GM18907 (cell line): ENCODE data around the gene JMJD7.
"Not testable (repeated sequence)": the region's sequence is repeated elsewhere in the genome, so short reads cannot be mapped to it uniquely, and the experiment has no call there.

Source experiments
- ATAC-seq: cut with Tn5 transposase; IDR thresholded peaks from one replicate; pipeline ENCODE4 v1.9.1; 2021; ENCODE audit warnings: mild to moderate bottlenecking, moderate library complexity; ENCODE audit not compliant: unreplicated experiment

The JMJD7 gene

GRCh38 chr15:41820791-41821423 is 7.0 kb upstream of the JMJD7 start:
- no peak for ATAC-seq

GRCh38 chr15:41821831-41822230 is 6.1 kb upstream of the JMJD7 start:
- ATAC-seq, result no peak

- ATAC-seq, result no peak
These were observed 5.4 kb upstream of the JMJD7 start for GRCh38 chr15:41822471-41822870.

DNA sequence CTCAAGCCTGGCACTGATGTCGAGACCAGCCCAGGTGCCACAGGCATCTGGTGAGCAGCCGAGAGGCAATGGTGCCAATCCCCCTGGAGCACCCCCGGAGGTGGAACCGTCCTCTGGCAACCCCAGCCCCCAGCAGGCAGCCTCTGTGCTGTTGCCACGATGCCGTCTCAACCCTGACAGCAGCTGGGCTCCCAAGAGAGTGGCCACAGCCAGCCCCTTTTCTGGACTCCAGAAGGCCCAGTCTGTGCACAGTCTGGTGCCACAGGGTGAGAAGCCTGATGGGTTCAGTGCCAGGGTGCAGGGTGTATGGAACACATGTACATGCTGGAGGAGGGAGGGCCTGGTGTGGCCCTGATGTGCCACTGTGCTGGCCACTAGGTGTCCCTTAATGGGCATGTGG is 4.9 kb upstream of the JMJD7 start:
- ATAC-seq, result no peak

DNA sequence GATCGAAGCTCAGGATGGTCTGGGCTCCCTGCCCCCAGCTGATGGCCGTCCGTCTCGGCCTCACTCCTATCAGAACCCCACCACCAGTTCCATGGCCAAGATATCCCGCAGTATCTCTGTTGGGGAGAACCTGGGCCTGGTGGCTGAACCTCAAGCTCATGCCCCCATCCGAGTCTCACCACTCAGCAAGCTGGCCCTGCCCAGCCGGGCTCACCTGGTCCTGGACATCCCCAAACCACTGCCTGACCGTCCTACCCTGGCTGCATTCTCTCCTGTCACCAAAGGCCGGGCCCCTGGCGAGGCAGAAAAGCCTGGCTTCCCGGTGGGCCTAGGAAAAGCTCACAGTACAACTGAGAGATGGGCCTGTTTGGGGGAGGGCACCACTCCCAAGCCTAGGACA is 4.4 kb upstream of the JMJD7 start:
- ATAC-seq, result no peak

- no peak for ATAC-seq
These were observed 3.7 kb upstream of the JMJD7 start for GRCh38 chr15:41824062-41824745.

- no peak for ATAC-seq
These were observed 2.7 kb upstream of the JMJD7 start for GRCh38 chr15:41825145-41825544.

DNA sequence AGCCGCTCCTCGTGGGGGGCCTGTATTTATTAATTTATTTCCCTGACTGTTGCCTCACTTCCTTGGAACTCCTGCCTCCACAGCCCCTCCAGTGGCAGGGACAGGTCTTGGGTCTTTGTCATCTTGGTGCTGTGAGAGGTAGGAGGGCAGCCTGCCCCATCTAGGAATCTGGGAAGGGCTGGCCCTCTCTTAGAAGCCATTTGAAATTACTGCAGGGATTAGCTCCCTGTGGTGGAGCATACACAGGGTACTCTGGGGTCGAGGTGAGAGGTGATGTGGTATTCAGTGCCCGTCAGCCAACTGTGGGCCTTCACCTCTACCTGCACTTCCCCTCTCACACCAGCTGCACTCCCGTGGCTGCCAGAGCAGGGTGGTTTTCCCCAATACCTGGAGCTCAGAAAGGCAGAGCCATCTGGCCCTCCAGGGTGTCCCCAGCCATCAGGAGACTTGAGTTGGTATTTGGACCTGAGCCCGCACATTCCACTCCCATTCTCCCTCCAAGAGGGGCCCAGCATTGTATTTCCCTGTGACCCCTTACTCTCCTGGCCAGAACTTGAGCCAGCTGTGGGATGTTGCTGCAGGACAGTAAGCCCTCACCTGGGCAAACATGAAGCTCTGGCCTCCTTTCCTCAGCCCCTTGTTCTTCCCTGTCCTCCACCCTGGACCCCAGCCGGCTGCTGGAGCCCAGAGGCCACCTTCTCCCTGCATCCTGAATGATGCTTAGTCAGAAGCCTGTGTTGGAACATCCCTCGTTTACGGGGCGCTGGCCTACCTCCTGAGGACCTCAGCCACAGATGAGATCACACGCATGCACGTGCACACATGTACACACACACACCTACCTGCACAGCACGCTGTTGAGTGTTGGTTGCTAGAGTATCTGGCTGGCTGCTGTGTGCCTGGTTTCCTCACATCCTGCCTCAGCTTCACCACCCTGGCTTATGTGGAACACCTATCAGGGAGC is 2.0 kb upstream of the JMJD7 start:
- ATAC-seq, result no peak

GRCh38 chr15:41827290-41827879 is 507 bp upstream of the JMJD7 start:
- ATAC-seq, result peak; percentile 6

- ATAC-seq, result no peak
These were observed 882 bp downstream of the JMJD7 start for GRCh38 chr15:41828807-41829141.

GRCh38 chr15:41829959-41830646 is 2.2 kb downstream of the JMJD7 start:
- no peak for ATAC-seq

GRCh38 chr15:41831291-41831690 is 3.4 kb downstream of the JMJD7 start:
- not testable (repeated sequence) for ATAC-seq

- no peak for ATAC-seq
These were observed 4.3 kb downstream of the JMJD7 start for GRCh38 chr15:41832208-41832607.

- no peak for ATAC-seq
These were observed 5.0 kb downstream of the JMJD7 start for GRCh38 chr15:41832875-41833274.

DNA sequence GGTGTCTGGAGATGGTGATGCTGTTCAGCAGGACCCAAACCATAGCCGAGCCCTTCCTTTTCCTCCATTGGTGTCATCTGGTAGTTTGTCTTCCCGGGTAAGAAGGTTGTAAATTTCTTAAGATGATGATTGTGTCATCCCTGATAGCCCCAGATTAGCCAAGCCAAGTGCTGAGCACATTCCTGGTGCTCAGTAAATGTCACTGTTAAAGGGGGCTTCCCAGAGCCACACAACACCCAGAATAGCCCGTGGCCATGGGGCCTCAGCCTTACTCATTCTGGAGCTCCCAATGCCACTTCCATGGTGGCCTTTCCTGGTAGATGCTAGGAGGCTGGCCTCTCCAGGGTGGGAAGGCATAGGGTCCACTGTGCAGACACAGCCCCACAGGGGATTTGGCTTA is 6.2 kb downstream of the JMJD7 start:
- ATAC-seq, result no peak

DNA sequence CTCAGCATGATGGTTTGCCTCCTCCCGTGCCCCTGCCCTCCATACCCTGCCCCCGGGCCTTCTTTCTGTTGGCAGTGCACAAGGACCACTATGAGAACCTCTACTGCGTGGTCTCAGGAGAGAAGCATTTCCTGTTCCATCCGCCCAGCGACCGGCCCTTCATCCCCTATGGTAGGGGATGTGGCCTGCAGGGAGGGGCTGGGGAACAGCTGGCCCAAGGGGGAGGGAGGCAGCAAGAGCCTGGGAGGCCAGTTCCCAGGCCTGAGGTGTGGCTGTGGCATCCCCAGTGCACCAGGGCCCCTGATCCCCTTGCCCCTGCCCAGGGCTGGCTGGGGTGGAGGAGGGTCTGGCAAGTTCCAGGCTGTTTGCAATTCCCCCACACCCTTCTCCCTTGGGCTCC is 8.2 kb downstream of the JMJD7 start:
- no peak for ATAC-seq

- ATAC-seq, result no peak
These were observed 9.0 kb downstream of the JMJD7 start for GRCh38 chr15:41836713-41837454.

GRCh38 chr15:41838400-41838897 is 10.6 kb downstream of the JMJD7 start, which contains the start of gene PLA2G4B:
Gene PLA2G4B, plus strand, starts transcription at chr15:41838847. Its CDS starts 67 bp downstream, at chr15:41838914.
- ATAC-seq, result no peak

DNA sequence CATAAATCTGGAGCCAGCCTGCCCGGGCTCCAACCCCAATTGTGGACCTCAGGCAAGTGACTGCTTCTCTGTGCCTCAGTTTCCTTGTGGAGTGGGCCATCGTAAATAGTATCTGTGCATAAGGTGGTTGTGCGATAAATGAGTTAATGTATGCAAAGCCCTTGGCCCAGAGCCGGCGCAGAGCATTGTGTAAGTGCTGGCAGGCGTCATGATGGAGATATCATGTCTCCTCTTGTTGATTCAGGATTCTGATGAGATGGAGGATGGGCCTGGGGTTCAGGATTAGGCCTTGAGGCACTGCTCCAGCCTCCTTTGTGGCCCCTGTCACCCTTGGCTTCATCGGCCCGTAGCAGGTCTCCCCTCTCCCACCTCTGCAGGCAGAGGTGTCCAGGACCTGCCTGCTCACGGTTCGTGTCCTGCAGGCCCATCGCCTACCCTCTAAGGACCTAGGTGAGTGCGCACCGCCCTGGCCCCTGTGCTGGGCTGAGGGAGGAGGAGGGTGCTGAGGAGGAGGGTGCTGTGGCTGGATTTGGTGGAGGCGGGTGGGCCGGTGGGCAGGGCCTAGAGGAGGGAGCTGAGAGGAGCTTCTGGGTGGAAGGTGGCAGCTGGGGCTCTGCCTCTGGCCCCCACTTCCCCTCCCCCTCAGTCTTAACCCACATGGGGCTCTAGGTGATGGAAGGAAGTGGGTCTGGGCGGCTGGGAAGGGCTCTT is 12.0 kb downstream of the JMJD7 start:
- ATAC-seq, result no peak
